ENCODE results near the gene IL6.

DNA sequence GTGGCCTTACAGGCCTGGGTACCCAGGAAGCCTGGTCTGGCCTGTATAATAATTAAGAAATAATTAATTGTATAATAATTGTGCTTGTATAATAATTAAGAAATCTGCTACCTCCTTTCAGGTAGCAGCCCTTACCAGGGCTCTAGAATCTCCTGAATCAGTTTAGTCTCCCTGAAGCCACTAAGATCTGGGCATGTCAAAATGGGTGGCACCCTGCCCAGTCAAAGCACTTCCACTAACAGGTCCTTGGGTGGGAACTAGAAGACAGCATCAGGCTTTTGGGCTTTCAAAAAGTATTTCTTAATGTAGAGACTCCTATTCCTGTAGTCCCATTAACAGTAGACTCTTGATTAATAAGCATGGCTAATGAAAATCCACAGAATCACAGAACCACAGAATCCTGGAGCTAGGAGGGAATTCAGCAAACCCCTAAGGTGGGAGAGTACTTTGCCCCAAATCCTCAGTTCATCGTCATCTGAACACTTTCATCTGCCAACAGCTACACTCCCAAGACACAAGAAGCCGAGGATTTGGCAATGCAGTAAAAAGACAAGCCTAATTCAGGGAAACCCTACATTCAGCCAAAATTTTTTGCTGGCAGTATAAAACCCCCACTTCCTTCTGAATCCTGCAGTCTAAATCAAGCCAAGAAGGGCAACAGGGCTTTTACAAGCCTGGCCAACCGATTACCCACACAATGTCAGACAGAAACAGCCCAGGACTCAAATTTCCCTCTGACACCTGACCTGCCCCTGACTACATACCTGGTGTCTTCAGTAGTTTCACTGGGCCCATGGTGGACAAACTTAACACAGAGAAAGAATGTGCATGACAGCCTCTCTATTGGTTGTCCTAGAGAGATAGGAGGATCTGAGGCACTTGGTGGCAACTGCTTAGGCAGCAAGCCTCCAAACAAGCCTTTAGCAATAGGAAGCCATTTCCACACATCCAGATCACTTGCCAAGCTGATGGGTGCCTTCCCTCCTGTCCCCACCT lies 5.9 kb upstream of the IL6 start:
- TF ChIP-seq, protein P1, sequence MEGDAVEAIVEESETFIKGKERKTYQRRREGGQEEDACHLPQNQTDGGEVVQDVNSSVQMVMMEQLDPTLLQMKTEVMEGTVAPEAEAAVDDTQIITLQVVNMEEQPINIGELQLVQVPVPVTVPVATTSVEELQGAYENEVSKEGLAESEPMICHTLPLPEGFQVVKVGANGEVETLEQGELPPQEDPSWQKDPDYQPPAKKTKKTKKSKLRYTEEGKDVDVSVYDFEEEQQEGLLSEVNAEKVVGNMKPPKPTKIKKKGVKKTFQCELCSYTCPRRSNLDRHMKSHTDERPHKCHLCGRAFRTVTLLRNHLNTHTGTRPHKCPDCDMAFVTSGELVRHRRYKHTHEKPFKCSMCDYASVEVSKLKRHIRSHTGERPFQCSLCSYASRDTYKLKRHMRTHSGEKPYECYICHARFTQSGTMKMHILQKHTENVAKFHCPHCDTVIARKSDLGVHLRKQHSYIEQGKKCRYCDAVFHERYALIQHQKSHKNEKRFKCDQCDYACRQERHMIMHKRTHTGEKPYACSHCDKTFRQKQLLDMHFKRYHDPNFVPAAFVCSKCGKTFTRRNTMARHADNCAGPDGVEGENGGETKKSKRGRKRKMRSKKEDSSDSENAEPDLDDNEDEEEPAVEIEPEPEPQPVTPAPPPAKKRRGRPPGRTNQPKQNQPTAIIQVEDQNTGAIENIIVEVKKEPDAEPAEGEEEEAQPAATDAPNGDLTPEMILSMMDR (IDR thresholded peaks at IDR 0.05; ENCODE audit: low read length) = no peak
- TF ChIP-seq EZH2 (optimal IDR thresholded peaks at IDR 0.05; ENCODE audit: low read depth, low read length) = no peak

All from MM.1S (cell line).